Hepatocyte (in vitro differentiated cells): Measurements from ENCODE around the gene RHOT2. TPM values are rescaled to one million over a fixed set of nuclear protein-coding genes. Genes with fewer than 3 reads are reported as not detected.

Experiments used
- DNase-seq: peaks from one replicate; pipeline ENCODE4 v3.0.0-alpha.2; 2016; ENCODE audit warnings: low spot score
- H2AFZ ChIP-seq: fragments of 200-600 bp; sonication (generic); 2 replicates; pipeline ENCODE4 v1.6.0; 2016; ENCODE audit warnings: antibody characterized with exemption, mild to moderate bottlenecking
- H3K27ac ChIP-seq: fragments of 200-600 bp; sonication (generic); 2 replicates; pipeline ENCODE4 v1.5.1; 2016; ENCODE audit warnings: mild to moderate bottlenecking
- H3K27me3 ChIP-seq: fragments of 200-600 bp; sonication (generic); 2 replicates; pipeline ENCODE4 v1.6.1; 2016
- H3K36me3 ChIP-seq: fragments of 200-600 bp; sonication (generic); replicated peaks from 2 replicates; pipeline ENCODE4 v1.5.1; 2016; ENCODE audit warnings: low read depth; ENCODE audit not compliant: insufficient read depth
- H3K4me1 ChIP-seq: fragments of 200-600 bp; sonication (generic); 2 replicates; pipeline ENCODE4 v1.5.1; 2016; ENCODE audit warnings: mild to moderate bottlenecking, moderate library complexity; ENCODE audit not compliant: insufficient read depth
- H3K4me2 ChIP-seq: fragments of 200-600 bp; sonication (generic); 2 replicates; pipeline ENCODE4 v1.6.0; 2016
- H3K4me3 ChIP-seq: fragments of 200-600 bp; sonication (generic); 2 replicates; pipeline ENCODE4 v1.5.1; 2016; ENCODE audit warnings: mild to moderate bottlenecking
- H3K79me2 ChIP-seq: fragments of 200-600 bp; sonication (generic); 2 replicates; pipeline ENCODE4 v1.6.0; 2017; ENCODE audit warnings: mild to moderate bottlenecking
- H3K9me2 ChIP-seq: fragments of 200-600 bp; sonication (generic); replicated peaks from 2 replicates; pipeline ENCODE4 v1.6.0; 2017; ENCODE audit warnings: mild to moderate bottlenecking; ENCODE audit not compliant: insufficient read depth
- H3K9me3 ChIP-seq: fragments of 200-600 bp; sonication (generic); 2 replicates; pipeline ENCODE4 v1.5.1; 2016; ENCODE audit warnings: low read depth, mild to moderate bottlenecking
- H4K20me1 ChIP-seq: fragments of 200-600 bp; sonication (generic); 2 replicates; pipeline ENCODE4 v1.6.0; 2016; ENCODE audit warnings: mild to moderate bottlenecking; ENCODE audit not compliant: insufficient read depth, poor library complexity, severe bottlenecking
- CTCF ChIP-seq: fragments of 200-600 bp; sonication (generic); IDR thresholded peaks from 2 replicates; pipeline ENCODE4 v1.5.1; 2016; ENCODE audit warnings: antibody characterized with exemption, mild to moderate bottlenecking; ENCODE audit not compliant: poor library complexity
- EZH2 ChIP-seq: fragments of 200-600 bp; sonication (generic); IDR thresholded peaks from 2 replicates; pipeline ENCODE4 v1.6.1; 2016; ENCODE audit warnings: antibody characterized with exemption, mild to moderate bottlenecking, borderline replicate concordance
- EZH2phosphoT487 ChIP-seq: fragments of 200-600 bp; sonication (generic); IDR thresholded peaks from one replicate; pipeline ENCODE4 v1.6.1; 2018; ENCODE audit warnings: antibody characterized with exemption, mild to moderate bottlenecking, low read depth, moderate library complexity; ENCODE audit not compliant: unreplicated experiment, severe bottlenecking
- WGBS: methylation state at CpG from one replicate; pipeline ENCODE4 v1.1.6; 2016; ENCODE audit warnings: low lambda C conversion rate; ENCODE audit errors: missing lambda C conversion rate; 5-methylcytosine and 5-hydroxymethylcytosine counted together
- polyA plus RNA-seq: library from polyadenylated mRNA; unstranded; fragments of >200 nt; fragmentation: Nextera tagmentation; extraction: Ambion mirVana; gene quantifications from 2 replicates; pipeline ENCODE4 v1.2.1, GENCODE V29; 2016
- total RNA-seq: library from RNA; depleted of rRNA; stranded (reverse); fragments of >200 nt; gene quantifications from 2 replicates; pipeline ENCODE4 v1.2.3, GENCODE V29; 2014

Gene RHOT2
- total and polyA plus RNA-seq, 2 experiments from 2014 or later, result 63.2 to 158 TPM

DNA sequence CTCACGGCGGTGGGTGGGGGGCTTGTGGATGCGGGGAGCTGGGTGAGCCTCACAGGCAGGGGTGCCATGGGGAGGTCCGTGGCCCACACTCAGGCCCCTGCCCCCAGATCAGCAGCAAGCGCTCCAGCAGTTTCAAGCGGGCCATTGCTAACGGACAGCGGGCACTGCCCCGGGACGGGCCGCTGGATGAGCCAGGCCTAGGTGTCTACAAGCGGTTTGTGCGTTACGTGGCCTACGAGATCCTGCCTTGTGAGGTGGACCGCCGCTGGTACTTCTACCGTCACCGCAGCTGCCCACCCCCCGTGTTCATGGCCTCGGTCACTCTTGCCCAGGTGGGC is 8.6 kb downstream of the RHOT2 start:
- no peak overlapping the region for H3K27ac ChIP-seq
- H3K79me2 ChIP-seq, result peaks cover 9% of the 10 kb centered on the region
- H3K9me2 ChIP-seq, result no peaks in the 10 kb centered on the region
- peaks cover 11% of the 10 kb centered on the region for H4K20me1 ChIP-seq
- DNase-seq, result no peak
- H2AFZ ChIP-seq, result no peak overlapping the region
- H3K4me2 ChIP-seq, result no peak overlapping the region
- H3K27me3 ChIP-seq, result no peaks in the 10 kb centered on the region
- no peaks in the 10 kb centered on the region for H3K36me3 ChIP-seq
- no peaks in the 10 kb centered on the region for H3K9me3 ChIP-seq
- TF ChIP-seq CTCF (no peak), EZH2 (no peak), EZH2phosphoT487 (no peak)
- H3K4me3 ChIP-seq, result no peak overlapping the region
- WGBS, result 97% methylated on average over 19 of the region's 21 CpGs
- H3K4me1 ChIP-seq, result peaks cover 27% of the 10 kb centered on the region

DNA sequence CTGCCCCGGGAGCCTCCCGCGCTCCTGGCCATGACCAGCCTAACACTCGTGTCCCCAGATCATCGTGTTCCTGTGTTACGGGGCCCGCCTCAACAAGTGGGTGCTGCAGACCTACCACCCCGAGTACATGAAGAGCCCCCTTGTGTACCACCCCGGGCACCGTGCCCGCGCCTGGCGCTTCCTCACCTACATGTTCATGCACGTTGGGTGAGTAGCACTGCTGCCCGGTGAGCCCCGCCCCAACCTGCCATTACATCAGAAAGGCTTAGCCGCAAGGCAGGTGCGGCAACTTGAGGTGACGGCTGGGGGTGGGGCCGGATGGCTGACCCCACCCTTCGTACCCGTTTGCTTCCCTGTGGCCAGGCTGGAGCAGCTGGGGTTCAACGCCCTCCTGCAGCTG is 9.0 kb downstream of the RHOT2 start:
- Histone ChIP-seq H3K27ac (no peak overlapping the region), H3K36me3 (no peaks in the 10 kb centered on the region), H3K9me3 (no peaks in the 10 kb centered on the region), H4K20me1 (peaks cover 14% of the 10 kb centered on the region), H3K27me3 (no peaks in the 10 kb centered on the region), H3K4me1 (peaks cover 30% of the 10 kb centered on the region), H3K4me3 (no peak overlapping the region), H2AFZ (no peak overlapping the region), H3K4me2 (no peak overlapping the region), H3K79me2 (peaks cover 13% of the 10 kb centered on the region), H3K9me2 (no peaks in the 10 kb centered on the region)
- no peak for DNase-seq
- WGBS, result 95% methylated on average over 16 of the region's 23 CpGs
- TF ChIP-seq CTCF (no peak), EZH2 (no peak), EZH2phosphoT487 (no peak)

DNA sequence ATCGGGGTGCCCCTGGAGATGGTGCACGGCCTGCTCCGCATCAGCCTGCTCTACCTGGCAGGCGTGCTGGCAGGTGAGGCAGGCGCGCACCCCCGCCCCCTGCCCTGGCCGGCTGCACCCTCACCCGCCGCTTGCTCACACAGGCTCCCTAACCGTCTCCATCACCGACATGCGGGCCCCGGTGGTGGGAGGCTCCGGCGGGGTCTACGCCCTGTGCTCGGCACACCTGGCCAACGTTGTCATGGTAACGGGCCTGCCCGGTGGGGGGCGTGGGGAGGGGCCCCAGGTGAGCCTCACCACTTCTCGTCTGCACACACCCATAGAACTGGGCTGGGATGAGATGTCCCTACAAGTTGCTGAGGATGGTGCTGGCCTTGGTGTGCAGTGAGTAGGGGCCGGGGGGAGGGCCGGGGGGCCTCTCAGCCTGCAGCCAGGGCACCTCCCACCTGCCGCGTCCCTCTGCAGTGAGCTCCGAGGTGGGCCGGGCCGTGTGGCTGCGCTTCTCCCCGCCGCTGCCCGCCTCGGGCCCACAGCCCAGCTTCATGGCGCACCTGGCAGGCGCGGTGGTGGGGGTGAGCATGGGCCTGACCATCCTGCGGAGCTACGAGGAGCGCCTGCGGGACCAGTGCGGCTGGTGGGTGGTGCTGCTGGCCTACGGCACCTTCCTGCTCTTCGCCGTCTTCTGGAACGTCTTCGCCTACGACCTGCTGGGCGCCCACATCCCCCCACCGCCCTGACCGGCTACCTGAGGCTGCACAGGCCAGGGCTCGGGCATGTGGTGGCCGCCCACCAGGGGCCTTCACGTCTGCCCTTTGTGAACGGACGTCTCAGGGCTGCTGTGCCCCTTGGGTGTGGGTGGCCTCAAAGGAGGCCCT is 9.6 kb downstream of the RHOT2 start:
- WGBS, result 93% methylated on average over 34 of the region's 57 CpGs
- no peaks in the 10 kb centered on the region for H3K27me3 ChIP-seq
- H2AFZ ChIP-seq, result no peak overlapping the region
- H4K20me1 ChIP-seq, result peaks cover 20% of the 10 kb centered on the region
- H3K36me3 ChIP-seq, result no peaks in the 10 kb centered on the region
- H3K4me2 ChIP-seq, result no peak overlapping the region
- no peak overlapping the region for H3K27ac ChIP-seq
- H3K9me3 ChIP-seq, result no peaks in the 10 kb centered on the region
- peaks cover 31% of the 10 kb centered on the region for H3K4me1 ChIP-seq
- DNase-seq, result no peak
- no peaks in the 10 kb centered on the region for H3K9me2 ChIP-seq
- peaks cover 19% of the 10 kb centered on the region for H3K79me2 ChIP-seq
- H3K4me3 ChIP-seq, result no peak overlapping the region
- no peak for TF ChIP-seq EZH2
- TF ChIP-seq EZH2phosphoT487, result no peak
- no peak for TF ChIP-seq CTCF
